Melanocyte of skin (primary cell): ENCODE measurements around the gene FUT2. TPM values are rescaled to one million over a fixed set of nuclear protein-coding genes. Genes with fewer than 3 reads are reported as not detected.

Experiments
- total RNA-seq, 2 donors: library from RNA; depleted of rRNA; stranded (reverse); fragments of >200 nt; gene quantifications; 2 replicates each; pipeline ENCODE4 v1.2.3, GENCODE V29; 2012

Gene FUT2
- total RNA-seq: under 1 TPM in 1 of 2 donors, not detected in 1; under 0.01 TPM

GRCh38 chr19:48695743-48696352 lies at the start of gene FUT2:
Gene FUT2 (plus strand): TSS chr19:48695971. CDS start chr19:48702957, 6,986 bp downstream.

GRCh38 chr19:48646001-48646721 lies 49.6 kb upstream of the FUT2 start, which contains the start of gene CA11:
Gene CA11 (minus strand): TSS chr19:48646187. CDS start chr19:48645632, 555 bp downstream.

GRCh38 chr19:48672994-48673393 lies 22.8 kb upstream of the FUT2 start, which contains the start of gene NTN5:
Gene NTN5 (minus strand): TSS chr19:48673017. CDS start chr19:48670986, 2,031 bp downstream.

GRCh38 chr19:48719263-48720171 lies 23.7 kb downstream of the FUT2 start, which contains the start of gene MAMSTR:
Gene MAMSTR (minus strand): TSS chr19:48719725. CDS start chr19:48719031, 694 bp downstream.

GRCh38 chr19:48740164-48740972 lies 44.6 kb downstream of the FUT2 start, which contains the start of gene RASIP1:
Gene RASIP1 (minus strand): TSS chr19:48740610. CDS start chr19:48740282, 328 bp downstream.

GRCh38 chr19:48746738-48747575 lies 51.2 kb downstream of the FUT2 start, which contains the start of gene IZUMO1:
Gene IZUMO1 (minus strand): TSS chr19:48746909. CDS start chr19:48745859, 1,050 bp downstream.

GRCh38 chr19:48752496-48753365 lies 57.0 kb downstream of the FUT2 start, which contains the start of gene FUT1:
Gene FUT1 (minus strand): TSS chr19:48752641. CDS start chr19:48751281, 1,360 bp downstream.

DNA sequence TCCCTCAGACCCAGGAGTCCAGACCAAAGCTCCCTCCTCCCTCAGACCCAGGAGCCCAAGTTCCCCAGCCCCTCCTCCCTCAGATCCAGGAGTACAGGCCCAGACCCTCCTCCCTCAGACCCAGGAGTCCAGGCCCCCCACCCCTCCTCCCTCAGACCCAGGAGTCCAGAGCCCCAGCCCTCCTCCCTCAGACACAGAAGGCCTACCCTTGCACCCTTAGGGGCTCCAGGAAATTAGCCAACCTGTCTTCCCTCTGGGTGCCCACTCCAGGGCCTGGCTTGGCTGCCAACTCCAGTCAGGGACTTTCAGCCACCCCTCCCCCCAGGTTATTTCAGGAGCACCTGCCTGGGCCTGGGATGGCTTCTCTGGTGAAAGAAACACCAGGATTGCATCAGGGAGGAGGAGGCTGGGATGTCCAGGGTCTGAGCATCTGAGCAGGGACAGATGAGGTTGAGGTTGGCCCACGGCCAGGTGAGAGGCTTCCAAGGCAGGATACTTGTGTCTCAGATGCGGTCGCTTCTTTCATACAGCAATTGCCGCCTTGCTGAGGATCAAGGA lies 59.4 kb downstream of the FUT2 start, which contains the start of gene FGF21:
Gene FGF21 (plus strand): TSS at position 441 of the 558 bp plus-strand sequence. CDS start 713 bp downstream, outside the sequence.

Other genes with a start within 250 kb of the FUT2 start
- gene GRWD1, start 250.0 kb upstream of the FUT2 start, total RNA-seq: 10 to 100 TPM; 37.5 to 54.6 TPM
- under 1 TPM; 0.33 to 0.34 TPM for gene KCNJ14, start 240.4 kb upstream of the FUT2 start, total RNA-seq
- 10 to 100 TPM; 33.3 to 34.1 TPM for gene CYTH2, start 226.6 kb upstream of the FUT2 start, total RNA-seq
- under 1 TPM in 1 of 2 donors, not detected in 1; under 0.01 TPM for gene LMTK3, start 184.1 kb upstream of the FUT2 start, total RNA-seq
- under 1 TPM in 1 of 2 donors, not detected in 1; 0.33 TPM for gene SULT2B1, start 143.8 kb upstream of the FUT2 start, total RNA-seq
- gene SPACA4, start 89.2 kb upstream of the FUT2 start, total RNA-seq: not detected
- under 1 TPM in 1 of 2 donors, not detected in 1; under 0.01 TPM for gene FAM83E, start 80.9 kb upstream of the FUT2 start, total RNA-seq
- 1,000 to 10,000 TPM in 1 of 2 donors, 100 to 1,000 TPM in 1; 840 to 1,494 TPM for gene RPL18, start 76.8 kb upstream of the FUT2 start, total RNA-seq
- 10 to 100 TPM; 12.7 to 15.1 TPM for gene SPHK2, start 76.5 kb upstream of the FUT2 start, total RNA-seq
- gene DBP, start 58.6 kb upstream of the FUT2 start, total RNA-seq: 10 to 100 TPM in 1 of 2 donors, 1 to 10 TPM in 1; 9.3 to 13.1 TPM
- 1 to 10 TPM in 1 of 2 donors, under 1 TPM in 1; 0.67 to 1.4 TPM for gene CA11, start 49.8 kb upstream of the FUT2 start, total RNA-seq
- gene NTN5, start 23.0 kb upstream of the FUT2 start, total RNA-seq: under 1 TPM; under 0.01 to 0.69 TPM
- gene MAMSTR, start 23.8 kb downstream of the FUT2 start, total RNA-seq: 1 to 10 TPM in 1 of 2 donors, under 1 TPM in 1; 0.33 to 1.0 TPM
- 10 to 100 TPM in 1 of 2 donors, 1 to 10 TPM in 1; 3.0 to 26.8 TPM for gene RASIP1, start 44.6 kb downstream of the FUT2 start, total RNA-seq
- under 1 TPM; 0.33 to 0.34 TPM for gene IZUMO1, start 50.9 kb downstream of the FUT2 start, total RNA-seq
- 1 to 10 TPM in 1 of 2 donors, under 1 TPM in 1; 0.34 to 1.7 TPM for gene FUT1, start 56.7 kb downstream of the FUT2 start, total RNA-seq
- not detected for gene FGF21, start 59.6 kb downstream of the FUT2 start, total RNA-seq
- gene BCAT2, start 115.1 kb downstream of the FUT2 start, total RNA-seq: 10 to 100 TPM; 11.7 to 29.0 TPM
- 1 to 10 TPM; 4.1 to 4.7 TPM for gene HSD17B14, start 140.5 kb downstream of the FUT2 start, total RNA-seq
- gene PLEKHA4, start 172.6 kb downstream of the FUT2 start, total RNA-seq: 10 to 100 TPM; 26.6 to 34.1 TPM
- 10 to 100 TPM; 30.6 to 45.0 TPM for gene PPP1R15A, start 176.4 kb downstream of the FUT2 start, total RNA-seq
- under 1 TPM in 1 of 2 donors, not detected in 1; 0.34 TPM for gene TULP2, start 202.8 kb downstream of the FUT2 start, total RNA-seq
- gene NUCB1, start 204.3 kb downstream of the FUT2 start, total RNA-seq: 100 to 1,000 TPM; 174 to 185 TPM
- 1 to 10 TPM in 1 of 2 donors, under 1 TPM in 1; 0.33 to 1.0 TPM for gene DHDH, start 237.7 kb downstream of the FUT2 start, total RNA-seq